K562 (cell line): ENCODE results near the gene HPN. TPM values are rescaled to one million over a fixed set of nuclear protein-coding genes. Genes with fewer than 3 reads are reported as not detected.

Experiments used
- FOXK2 ChIP-seq, 2 experiments: fragments of 450-650 bp; IDR thresholded peaks in 1 of 2; conservative IDR thresholded peaks in 1 of 2; 2 replicates each; pipeline ENCODE4 v1.6.1; 2016; ENCODE audit warnings: low read depth in 2 of 2, mild to moderate bottlenecking in 1 of 2
- HDAC8 ChIP-seq: fragments of 450-650 bp; IDR thresholded peaks from 2 replicates; pipeline ENCODE4 v1.6.1; 2016; ENCODE audit warnings: mild to moderate bottlenecking, missing genetic modification characterization, moderate library complexity, missing compliant biosample characterization
- MEIS2 ChIP-seq: fragments of 450-650 bp; IDR thresholded peaks from 2 replicates; pipeline ENCODE4 v1.6.1; 2014; ENCODE audit warnings: mild to moderate bottlenecking; ENCODE audit not compliant: partially characterized antibody
- SOX6 ChIP-seq: fragments of 450-650 bp; IDR thresholded peaks from 2 replicates; pipeline ENCODE4 v1.6.1; 2014; ENCODE audit warnings: mild to moderate bottlenecking
- ZNF57 ChIP-seq: fragments of 450-650 bp; formaldehyde crosslinking; IDR thresholded peaks from 2 replicates; pipeline ENCODE4 v1.4.0; 2020; ENCODE audit warnings: mild to moderate bottlenecking, moderate library complexity
- polyA plus RNA-seq, 8 experiments: library from polyadenylated mRNA; depleted of rRNA in 4 of 8; stranded (reverse) in 5 of 8; unstranded in 3 of 8; fragments of >200 nt; fragmentation: Nextera tagmentation in 2 of 8; fragmentation: Illumina TruSeq in 1 of 8; extraction: Ambion mirVana in 2 of 8; extraction: Trizol in 1 of 8; gene quantifications; 2 replicates each; pipeline versions ENCODE4 v1.2.1 to v1.2.3, GENCODE V29; 2011 to 2014; ENCODE audit warnings: inconsistent platforms in 1 of 8, missing spikeins in 1 of 8
- total RNA-seq, 7 experiments: library from RNA; depleted of rRNA in 6 of 7; stranded (reverse); fragments of >200 nt in 6 of 7; fragmentation: Illumina TruSeq in 2 of 7; extraction: Trizol in 2 of 7; gene quantifications; 2 replicates each; pipeline versions ENCODE4 v1.2.1 to v1.2.3, GENCODE V29; 2011 to 2021; ENCODE audit warnings: low replicate concordance in 1 of 7
- TF ChIP-seq, protein P1 (sequence below): IDR thresholded peaks from 2 replicates; pipeline ENCODE4 v1.6.1; 2014; ENCODE audit warnings: antibody characterized with exemption
- TF ChIP-seq, protein P2 (sequence below): sonication (generic); formaldehyde crosslinking; IDR thresholded peaks from 2 replicates; pipeline ENCODE4 v1.8.0; 2022; ENCODE audit warnings: missing genetic modification reagents, mild to moderate bottlenecking, moderate library complexity, borderline replicate concordance

The HPN gene
- total and polyA plus RNA-seq, 9 of the 15 experiments (the other 6 are each of a cell fraction or from before 2014, with no cell fraction given), result 0.10 to 0.20 TPM; not detected in 7

DNA sequence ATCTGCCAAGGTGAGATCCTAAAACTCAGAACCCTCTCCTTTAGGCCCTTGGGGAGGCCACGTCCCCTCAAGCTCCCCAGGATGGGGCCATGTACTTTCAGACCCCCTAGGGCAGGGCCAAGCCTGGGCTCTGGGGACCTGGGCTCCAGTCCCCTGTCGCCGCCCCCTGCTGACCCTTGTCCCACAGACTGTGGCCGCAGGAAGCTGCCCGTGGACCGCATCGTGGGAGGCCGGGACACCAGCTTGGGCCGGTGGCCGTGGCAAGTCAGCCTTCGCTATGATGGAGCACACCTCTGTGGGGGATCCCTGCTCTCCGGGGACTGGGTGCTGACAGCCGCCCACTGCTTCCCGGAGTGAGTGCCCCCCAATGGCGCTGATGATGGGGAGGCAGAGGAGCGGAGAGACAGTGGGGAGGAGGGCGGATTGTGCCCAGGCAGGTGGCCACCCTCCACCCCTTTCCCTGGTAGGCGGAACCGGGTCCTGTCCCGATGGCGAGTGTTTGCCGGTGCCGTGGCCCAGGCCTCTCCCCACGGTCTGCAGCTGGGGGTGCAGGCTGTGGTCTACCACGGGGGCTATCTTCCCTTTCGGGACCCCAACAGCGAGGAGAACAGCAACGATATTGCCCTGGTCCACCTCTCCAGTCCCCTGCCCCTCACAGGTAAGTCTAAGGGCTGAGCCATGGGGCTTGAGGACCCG, 18.8 kb downstream of the HPN start (continued):
- TF ChIP-seq ZNF57 (CRISPR knock-in tag) (no peak), MEIS2 (no peak), SOX6 (no peak), FOXK2 (conservative IDR thresholded peaks at IDR 0.05 in 1 of 2, IDR thresholded peaks at IDR 0.05 in 1 of 2; ENCODE audit: low read depth in 2 of 2) (no peak), HDAC8 (no peak)
- TF ChIP-seq, protein P1, sequence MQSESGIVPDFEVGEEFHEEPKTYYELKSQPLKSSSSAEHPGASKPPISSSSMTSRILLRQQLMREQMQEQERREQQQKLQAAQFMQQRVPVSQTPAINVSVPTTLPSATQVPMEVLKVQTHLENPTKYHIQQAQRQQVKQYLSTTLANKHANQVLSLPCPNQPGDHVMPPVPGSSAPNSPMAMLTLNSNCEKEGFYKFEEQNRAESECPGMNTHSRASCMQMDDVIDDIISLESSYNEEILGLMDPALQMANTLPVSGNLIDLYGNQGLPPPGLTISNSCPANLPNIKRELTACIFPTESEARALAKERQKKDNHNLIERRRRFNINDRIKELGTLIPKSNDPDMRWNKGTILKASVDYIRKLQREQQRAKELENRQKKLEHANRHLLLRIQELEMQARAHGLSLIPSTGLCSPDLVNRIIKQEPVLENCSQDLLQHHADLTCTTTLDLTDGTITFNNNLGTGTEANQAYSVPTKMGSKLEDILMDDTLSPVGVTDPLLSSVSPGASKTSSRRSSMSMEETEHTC, result no peak
- TF ChIP-seq, protein P2, sequence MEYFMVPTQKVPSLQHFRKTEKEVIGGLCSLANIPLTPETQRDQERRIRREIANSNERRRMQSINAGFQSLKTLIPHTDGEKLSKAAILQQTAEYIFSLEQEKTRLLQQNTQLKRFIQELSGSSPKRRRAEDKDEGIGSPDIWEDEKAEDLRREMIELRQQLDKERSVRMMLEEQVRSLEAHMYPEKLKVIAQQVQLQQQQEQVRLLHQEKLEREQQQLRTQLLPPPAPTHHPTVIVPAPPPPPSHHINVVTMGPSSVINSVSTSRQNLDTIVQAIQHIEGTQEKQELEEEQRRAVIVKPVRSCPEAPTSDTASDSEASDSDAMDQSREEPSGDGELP (CRISPR knock-in tag), result no peak
- TF ChIP-seq, all 486 proteins: peak for 0
